ENCODE data around the gene ACOXL.

Gene ACOXL

DNA sequence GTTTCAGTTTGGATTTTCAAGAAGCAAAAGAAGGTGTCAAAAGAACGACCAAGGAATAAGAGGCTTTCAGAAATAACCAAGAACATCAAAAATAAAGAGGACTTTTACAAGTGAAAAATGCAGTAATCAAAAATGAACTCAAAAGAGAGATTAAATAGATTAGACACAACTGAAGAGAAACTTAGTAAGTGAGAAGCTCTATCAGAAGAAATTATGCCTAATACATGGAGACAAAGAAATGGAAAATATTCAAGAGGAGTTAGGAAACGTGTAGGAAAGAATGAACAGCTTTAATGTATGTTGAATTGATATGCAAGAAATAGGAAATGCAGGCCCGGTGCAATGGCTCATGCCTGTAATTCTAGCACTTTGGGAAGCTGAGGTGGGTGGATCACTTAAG is 145.8 kb downstream of the ACOXL start:
- no peak for DNase-seq

DNA sequence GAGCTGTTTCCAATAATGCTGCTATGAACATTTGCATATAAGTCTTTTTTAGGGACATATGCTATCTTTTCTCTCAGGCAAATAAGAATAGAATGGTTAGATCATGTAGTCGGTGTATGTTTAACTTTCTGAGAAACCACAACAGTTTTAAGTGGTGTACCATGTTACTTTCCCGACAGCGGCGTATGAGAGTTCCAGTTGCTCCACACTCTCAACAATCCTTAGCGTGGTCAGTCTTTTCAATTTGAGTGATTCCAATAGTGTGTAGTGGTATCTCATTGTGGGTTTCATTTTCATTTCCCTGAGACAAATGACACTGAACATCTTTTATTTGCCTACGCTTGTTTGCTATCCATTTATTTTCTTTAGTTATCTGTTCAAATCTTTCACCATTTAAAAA is 149.5 kb downstream of the ACOXL start:
- DNase-seq, result no peak

- DNase-seq, result no peak
Measured at GRCh38 chr2:110883406-110883805, 151.0 kb downstream of the ACOXL start.

DNA sequence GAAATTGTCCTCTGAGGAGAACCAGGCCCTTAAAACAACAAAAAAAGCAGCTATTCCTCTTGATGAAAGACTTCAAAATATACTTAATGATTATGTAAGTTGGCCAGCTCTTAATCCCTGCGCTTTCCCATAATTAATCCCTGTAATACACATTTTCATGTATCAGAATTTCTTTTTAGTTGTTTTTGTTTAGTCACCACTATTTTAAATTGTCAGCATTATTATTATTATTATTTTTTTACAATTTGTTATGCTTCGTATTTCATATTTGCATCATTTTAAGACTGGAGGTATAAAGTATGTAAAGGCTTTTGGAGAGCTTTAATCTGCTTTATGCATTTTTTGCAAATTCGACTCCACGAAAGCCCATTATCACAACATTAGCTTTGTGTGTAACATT is 152.9 kb downstream of the ACOXL start:
- no peak for DNase-seq

DNA sequence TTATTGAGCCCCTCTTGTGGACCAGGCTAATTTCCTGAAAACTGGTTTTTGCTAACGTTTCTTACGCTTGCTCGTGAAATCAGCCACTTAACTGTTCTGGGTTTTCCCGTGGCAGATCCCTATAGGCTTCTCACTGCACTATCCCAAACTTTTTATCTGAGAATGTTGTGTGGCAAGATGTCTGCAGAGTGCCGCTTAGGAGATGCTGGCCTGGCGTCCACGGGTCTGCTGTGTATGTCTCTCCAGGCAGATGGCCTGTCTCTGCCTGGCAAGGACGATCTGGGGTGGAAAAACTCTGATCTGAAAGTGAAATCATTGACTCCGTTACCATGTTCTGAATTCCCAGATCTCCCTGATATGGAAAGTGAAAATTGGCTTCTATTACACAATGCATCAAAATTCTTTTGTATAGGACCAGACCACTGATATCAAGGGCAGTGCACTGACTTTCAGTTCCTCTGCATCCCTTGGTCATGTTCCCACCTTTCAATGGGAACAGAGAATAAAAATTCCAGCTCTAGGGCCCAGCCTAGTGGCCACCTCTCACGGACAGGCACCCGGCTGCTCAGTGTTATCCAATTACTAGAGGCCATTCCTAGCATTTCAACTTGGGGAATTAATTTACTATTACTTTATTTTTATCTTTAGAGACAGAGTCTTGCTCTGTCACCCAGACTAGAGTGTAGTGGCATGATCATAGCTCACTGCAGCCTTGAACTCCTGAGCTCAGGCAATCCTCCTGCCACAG is 154.6 kb downstream of the ACOXL start:
- no peak for DNase-seq

DNA sequence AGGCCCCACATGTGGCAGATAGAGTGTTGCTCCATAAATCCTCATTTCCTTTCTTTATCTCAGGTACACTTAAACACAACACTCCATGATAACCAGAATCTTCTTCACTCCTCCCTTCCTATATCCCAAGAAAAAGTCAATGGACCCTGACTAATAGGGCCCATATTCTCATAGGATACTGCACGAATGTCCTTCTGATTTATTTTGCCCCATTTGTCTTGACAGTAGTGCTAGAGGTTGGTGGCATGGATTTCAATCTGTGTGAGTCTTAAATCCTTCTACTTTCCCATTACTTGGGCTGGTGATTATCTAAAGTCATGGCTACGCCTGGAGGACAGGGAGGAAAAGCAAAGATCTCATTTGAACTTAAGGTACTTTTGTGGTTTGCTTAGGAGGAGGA is 156.0 kb downstream of the ACOXL start:
- no peak for DNase-seq

GRCh38 chr2:110891626-110892025 is 159.3 kb downstream of the ACOXL start:
- no peak for DNase-seq

- no peak for DNase-seq
Measured at GRCh38 chr2:110896226-110896625, 163.9 kb downstream of the ACOXL start.

GRCh38 chr2:110897966-110898365 is 165.6 kb downstream of the ACOXL start:
- DNase-seq, result no peak

GRCh38 chr2:110900191-110900590 is 167.8 kb downstream of the ACOXL start:
- no peak for DNase-seq

GRCh38 chr2:110903548-110903947 is 171.2 kb downstream of the ACOXL start:
- DNase-seq, result no peak

- DNase-seq, result no peak
Measured at GRCh38 chr2:110904116-110904778, 171.9 kb downstream of the ACOXL start.

- DNase-seq, result no peak
Measured at GRCh38 chr2:110904779-110905148, 172.4 kb downstream of the ACOXL start.

DNA sequence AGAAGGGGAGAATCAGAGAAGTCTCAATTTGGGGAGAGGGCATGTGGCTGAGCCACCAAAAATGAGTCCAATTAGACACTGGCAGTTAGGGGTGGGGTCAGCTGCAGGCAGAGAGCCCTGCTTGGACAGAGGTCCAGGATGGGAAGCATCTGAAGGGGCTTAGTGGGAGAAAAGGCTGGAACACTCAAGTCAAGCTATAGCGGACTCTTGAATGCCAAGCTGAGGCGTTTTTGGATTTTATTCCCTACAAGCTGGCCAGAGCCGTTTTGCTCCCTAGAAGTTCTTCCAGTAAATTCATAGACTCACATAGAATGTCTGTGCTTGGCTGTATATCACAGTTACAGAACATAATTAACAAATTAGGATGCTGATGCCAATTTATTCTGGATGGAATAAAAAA is 172.8 kb downstream of the ACOXL start:
- no peak for DNase-seq

GRCh38 chr2:110906613-110907298 is 174.4 kb downstream of the ACOXL start:
- DNase-seq, result no peak

GRCh38 chr2:110909501-110909900 is 177.1 kb downstream of the ACOXL start:
- no peak for DNase-seq

DNA sequence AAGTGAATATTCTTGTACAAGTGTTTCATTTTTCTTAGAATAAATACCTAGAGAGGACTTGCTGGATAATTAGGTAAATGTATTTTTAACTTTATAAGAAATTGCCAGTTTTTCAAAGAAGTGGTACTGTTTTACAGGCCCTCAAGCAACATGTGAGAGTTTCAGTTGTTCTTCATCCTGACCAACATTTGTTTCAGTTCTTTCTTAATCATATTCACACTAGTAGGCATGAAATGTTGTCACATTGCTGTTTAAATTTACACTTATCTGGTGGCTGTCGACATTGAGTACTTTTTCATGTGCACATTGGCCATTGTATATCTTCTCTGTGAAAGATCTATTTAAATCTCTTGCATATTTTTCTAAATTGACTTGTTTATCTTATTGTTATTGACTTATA is 178.1 kb downstream of the ACOXL start:
- no peak for DNase-seq

DNA sequence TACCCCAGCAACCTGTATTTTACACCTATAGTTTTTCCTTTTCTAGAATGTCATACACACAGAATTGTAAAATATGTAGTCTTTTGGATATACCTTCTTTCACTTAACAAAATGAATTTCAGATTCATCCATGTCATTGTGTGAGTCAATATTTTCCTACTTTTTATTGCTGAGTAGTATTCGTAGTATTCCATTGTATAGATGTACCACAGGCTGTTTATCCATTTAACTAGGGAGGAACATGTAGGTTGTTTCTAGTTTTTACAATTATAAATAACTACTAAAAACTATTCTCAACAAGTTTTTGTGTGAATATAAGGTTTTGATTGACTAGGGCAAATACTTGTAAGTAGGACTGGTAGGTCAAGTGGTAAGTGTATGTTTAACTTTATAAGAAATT is 187.4 kb downstream of the ACOXL start:
- DNase-seq, result no peak

- no peak for DNase-seq
Measured at GRCh38 chr2:110925479-110925878, 193.1 kb downstream of the ACOXL start.

GRCh38 chr2:110927526-110927925 is 195.2 kb downstream of the ACOXL start:
- no peak for DNase-seq

- DNase-seq, result no peak
Measured at GRCh38 chr2:110929528-110929927, 197.2 kb downstream of the ACOXL start.

GRCh38 chr2:110931648-110932047 is 199.3 kb downstream of the ACOXL start:
- DNase-seq, result no peak

- no peak for DNase-seq
Measured at GRCh38 chr2:110933420-110933819, 201.0 kb downstream of the ACOXL start.

GRCh38 chr2:110934948-110935347 is 202.6 kb downstream of the ACOXL start:
- DNase-seq, result no peak

Measured in OCI-M1 (cell line).